Endodermal cell (in vitro differentiated cells): ENCODE measurements around the gene PPP1R14C. TPM values are rescaled to one million over a fixed set of nuclear protein-coding genes. Genes with fewer than 3 reads are reported as not detected.
"Not testable (repeated sequence)": the region's sequence is repeated elsewhere in the genome, so short reads cannot be mapped to it uniquely, and the experiment has no call there.

Experiments
- DNase-seq: peaks from one replicate; pipeline ENCODE4 v3.0.0-alpha.2; 2017
- H3K27ac ChIP-seq: 2 replicates; pipeline ENCODE4 v1.5.1; 2013; ENCODE audit warnings: mild to moderate bottlenecking, low read depth, low read length, moderate library complexity
- H3K27me3 ChIP-seq: 2 replicates; pipeline ENCODE4 v1.6.1; 2013; ENCODE audit warnings: mild to moderate bottlenecking, low read length, moderate library complexity; ENCODE audit not compliant: insufficient read depth, control insufficient read depth, poor library complexity, severe bottlenecking
- H3K36me3 ChIP-seq: 2 replicates; pipeline ENCODE4 v1.7.0; 2013; ENCODE audit warnings: mild to moderate bottlenecking, low read length, moderate library complexity; ENCODE audit not compliant: control insufficient read depth, insufficient read depth
- H3K4me1 ChIP-seq: one replicate; pipeline ENCODE4 v1.7.0; 2013; ENCODE audit warnings: low read length; ENCODE audit not compliant: control insufficient read depth, insufficient read depth
- H3K4me3 ChIP-seq: 2 replicates; pipeline ENCODE4 v1.5.1; 2013; ENCODE audit warnings: mild to moderate bottlenecking, low read length, moderate library complexity
- H3K9ac ChIP-seq: 2 replicates; pipeline ENCODE4 v1.6.1; 2013; ENCODE audit warnings: mild to moderate bottlenecking, low read length, moderate library complexity; ENCODE audit not compliant: poor library complexity, severe bottlenecking; ENCODE audit errors: extremely low read depth
- H3K9me3 ChIP-seq: 2 replicates; pipeline ENCODE4 v1.6.1; 2013; ENCODE audit warnings: mild to moderate bottlenecking, low read length, moderate library complexity; ENCODE audit not compliant: control insufficient read depth
- H3K27ac Mint-ChIP-seq: 2 replicates; pipeline ENCODE4 v1.8.0; 2020; ENCODE audit warnings: mixed read lengths
- H3K27me3 Mint-ChIP-seq: 2 replicates; pipeline ENCODE4 v1.8.0; 2021; ENCODE audit warnings: mild to moderate bottlenecking, mixed read lengths; ENCODE audit not compliant: insufficient read depth
- H3K36me3 Mint-ChIP-seq: 2 replicates; pipeline ENCODE4 v1.8.0; 2020; ENCODE audit warnings: low read depth, mixed read lengths
- H3K4me1 Mint-ChIP-seq: 2 replicates; pipeline ENCODE4 v1.8.0; 2020; ENCODE audit warnings: mixed read lengths
- H3K4me3 Mint-ChIP-seq: 2 replicates; pipeline ENCODE4 v1.8.0; 2020; ENCODE audit warnings: mild to moderate bottlenecking, moderate library complexity, mixed read lengths
- H3K9me3 Mint-ChIP-seq: 2 replicates; pipeline ENCODE4 v1.8.0; 2020; ENCODE audit warnings: mild to moderate bottlenecking, mixed read lengths
- WGBS, 2 experiments: methylation state at CpG; one replicate each; pipeline versions ENCODE4 v1.1.5 to v1.1.7; 2013; ENCODE audit warnings: missing lambda C conversion rate in 2 of 2, mixed read lengths in 1 of 2; ENCODE audit not compliant: insufficient coverage in 1 of 2, insufficient read length in 1 of 2; 5-methylcytosine and 5-hydroxymethylcytosine counted together
- total RNA-seq, 2 donors: library from RNA; stranded (reverse); fragmentation: NEBNext Ultra II Directional in 1 of 2; extraction: Animal tissue kit (Norgen Biotek cat#: 25700) in 1 of 2; gene quantifications; 2 replicates in 1 of 2; 3 replicates in 1 of 2; pipeline ENCODE4 v1.2.1, GENCODE V29; 2021
- TF ChIP-seq, protein P1 (sequence below): fragments of 200-600 bp; sonication (generic); conservative IDR thresholded peaks from 2 replicates; pipeline ENCODE4 v1.5.0; 2021; ENCODE audit warnings: antibody characterized with exemption, mild to moderate bottlenecking

PPP1R14C gene
- total RNA-seq, 2 donors from 2014 or later: 0.20 to 0.29 TPM

- no peak overlapping the region for H3K9ac ChIP-seq
- Mint-ChIP-seq H3K36me3 (no peaks in the 10 kb centered on the region), H3K4me1 (no peaks in the 10 kb centered on the region), H3K9me3 (no peaks in the 10 kb centered on the region), H3K4me3 (no peak overlapping the region), H3K27ac (no peak overlapping the region), H3K27me3 (no peaks in the 10 kb centered on the region)
- H3K9me3 ChIP-seq: no peaks in the 10 kb centered on the region
- TF ChIP-seq, protein P1, sequence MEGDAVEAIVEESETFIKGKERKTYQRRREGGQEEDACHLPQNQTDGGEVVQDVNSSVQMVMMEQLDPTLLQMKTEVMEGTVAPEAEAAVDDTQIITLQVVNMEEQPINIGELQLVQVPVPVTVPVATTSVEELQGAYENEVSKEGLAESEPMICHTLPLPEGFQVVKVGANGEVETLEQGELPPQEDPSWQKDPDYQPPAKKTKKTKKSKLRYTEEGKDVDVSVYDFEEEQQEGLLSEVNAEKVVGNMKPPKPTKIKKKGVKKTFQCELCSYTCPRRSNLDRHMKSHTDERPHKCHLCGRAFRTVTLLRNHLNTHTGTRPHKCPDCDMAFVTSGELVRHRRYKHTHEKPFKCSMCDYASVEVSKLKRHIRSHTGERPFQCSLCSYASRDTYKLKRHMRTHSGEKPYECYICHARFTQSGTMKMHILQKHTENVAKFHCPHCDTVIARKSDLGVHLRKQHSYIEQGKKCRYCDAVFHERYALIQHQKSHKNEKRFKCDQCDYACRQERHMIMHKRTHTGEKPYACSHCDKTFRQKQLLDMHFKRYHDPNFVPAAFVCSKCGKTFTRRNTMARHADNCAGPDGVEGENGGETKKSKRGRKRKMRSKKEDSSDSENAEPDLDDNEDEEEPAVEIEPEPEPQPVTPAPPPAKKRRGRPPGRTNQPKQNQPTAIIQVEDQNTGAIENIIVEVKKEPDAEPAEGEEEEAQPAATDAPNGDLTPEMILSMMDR: no peak
- no peaks in the 10 kb centered on the region for H3K4me1 ChIP-seq
- no peak overlapping the region for H3K27ac ChIP-seq
- no peaks in the 10 kb centered on the region for H3K27me3 ChIP-seq
- H3K36me3 ChIP-seq: no peaks in the 10 kb centered on the region
- H3K4me3 ChIP-seq: no peak overlapping the region
- 92 to 100% methylated on average over 2 to 3 of the region's 3 CpGs for WGBS, 2 experiments
- DNase-seq: no peak
Observed at GRCh38 chr6:150179030-150179429, 36.2 kb downstream of the PPP1R14C start.

DNA sequence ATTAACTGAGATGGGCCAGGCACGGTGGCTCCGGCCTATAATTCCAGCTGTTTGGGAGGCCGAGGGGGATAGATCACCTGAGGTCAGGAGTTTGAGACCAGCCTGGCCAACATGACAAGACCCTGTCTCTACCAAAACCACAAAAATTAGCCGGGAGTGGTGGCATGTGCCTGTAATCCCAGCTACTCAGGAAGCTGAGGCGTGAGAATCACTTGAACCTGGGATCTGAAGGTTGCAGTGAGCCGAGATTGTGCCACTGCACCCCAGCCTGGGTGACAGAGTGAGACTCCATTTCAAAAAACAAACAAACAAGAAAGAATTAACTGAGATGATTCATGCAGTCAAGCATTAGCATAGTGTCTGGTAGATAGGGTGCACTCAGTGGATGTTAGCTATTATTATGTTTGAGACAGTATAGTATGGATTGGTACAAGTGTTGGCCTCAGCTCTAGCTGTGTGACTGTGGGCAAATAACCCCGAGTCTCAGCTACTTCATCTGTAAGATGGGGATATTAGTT lies 37.1 kb downstream of the PPP1R14C start:
- H3K27me3 ChIP-seq, H3K9ac ChIP-seq, H3K9me3 ChIP-seq, H3K27me3 Mint-ChIP-seq, H3K4me3 Mint-ChIP-seq, H3K4me1 Mint-ChIP-seq, H3K9me3 Mint-ChIP-seq, H3K4me3 ChIP-seq, H3K36me3 ChIP-seq, H3K36me3 Mint-ChIP-seq, DNase-seq, H3K27ac ChIP-seq, H3K27ac Mint-ChIP-seq, H3K4me1 ChIP-seq: not testable (repeated sequence)
- WGBS, 2 experiments: 87 to 95% methylated on average over 6 to 7 of the region's 7 CpGs

GRCh38 chr6:150180517-150180916 lies 37.7 kb downstream of the PPP1R14C start:
- Histone ChIP-seq H3K9me3 (no peaks in the 10 kb centered on the region), H3K9ac (no peak overlapping the region), H3K27me3 (no peaks in the 10 kb centered on the region), H3K4me3 (no peak overlapping the region), H3K36me3 (no peaks in the 10 kb centered on the region), H3K27ac (no peak overlapping the region), H3K4me1 (no peaks in the 10 kb centered on the region)
- no peaks in the 10 kb centered on the region for H3K27me3 Mint-ChIP-seq
- no peak for DNase-seq
- 88 to 90% methylated on average over 1 of the region's 1 CpG for WGBS, 2 experiments
- H3K4me3 Mint-ChIP-seq: no peak overlapping the region
- TF ChIP-seq, protein P1: no peak
- no peaks in the 10 kb centered on the region for H3K9me3 Mint-ChIP-seq
- no peak overlapping the region for H3K27ac Mint-ChIP-seq
- H3K4me1 Mint-ChIP-seq: no peaks in the 10 kb centered on the region
- no peaks in the 10 kb centered on the region for H3K36me3 Mint-ChIP-seq
